ENCODE results near the gene TRIM27.
A peak's percentile ranks its signal among the peaks of the same experiment; 100 is the strongest.
"Not testable (repeated sequence)": the region's sequence is repeated elsewhere in the genome, so short reads cannot be mapped to it uniquely, and the experiment has no call there.

Gene TRIM27

DNA sequence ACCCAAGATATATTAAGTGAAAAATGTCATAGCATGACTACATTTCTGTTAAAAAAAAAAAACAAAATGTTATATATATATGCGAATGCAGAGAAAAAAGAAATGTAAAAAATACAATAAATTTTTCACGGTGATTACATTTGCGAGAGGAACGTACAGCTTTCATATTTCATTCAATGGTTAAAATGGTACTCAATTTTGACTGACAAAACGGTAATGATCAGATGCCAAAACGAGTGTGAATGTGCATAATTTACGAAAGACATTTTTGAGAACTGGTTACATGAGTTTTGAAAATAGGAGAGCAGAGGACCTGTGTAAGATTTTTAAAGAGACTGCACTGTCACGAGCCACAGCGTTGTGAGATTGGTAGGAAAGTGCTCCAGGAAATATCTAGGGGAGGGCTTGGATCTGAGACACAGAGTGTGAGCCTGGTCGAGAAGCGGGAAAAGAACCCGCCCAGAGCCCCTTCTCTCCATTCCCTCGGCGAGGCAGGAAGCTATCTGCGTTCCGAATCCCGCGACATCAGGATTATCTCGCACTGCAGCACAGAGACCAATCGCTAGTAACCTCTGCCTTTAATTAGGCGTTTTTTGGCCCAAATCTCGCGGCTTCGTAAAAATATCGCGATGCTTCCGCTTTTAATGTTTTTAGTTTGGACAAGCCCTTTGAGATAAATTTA is 28.5 kb downstream of the TRIM27 start:
- DNase-seq: peak; percentile 94

- DNase-seq: no peak
These were observed 30.5 kb downstream of the TRIM27 start for GRCh38 chr6:28893172-28893799.

GRCh38 chr6:28892525-28892924 is 31.3 kb downstream of the TRIM27 start:
- DNase-seq: no peak

GRCh38 chr6:28887796-28888496 is 35.8 kb downstream of the TRIM27 start:
- DNase-seq: no peak

- no peak for DNase-seq
These were observed 37.7 kb downstream of the TRIM27 start for GRCh38 chr6:28886079-28886439.

GRCh38 chr6:28884423-28885131 is 39.2 kb downstream of the TRIM27 start:
- peak; percentile 85 for DNase-seq

DNA sequence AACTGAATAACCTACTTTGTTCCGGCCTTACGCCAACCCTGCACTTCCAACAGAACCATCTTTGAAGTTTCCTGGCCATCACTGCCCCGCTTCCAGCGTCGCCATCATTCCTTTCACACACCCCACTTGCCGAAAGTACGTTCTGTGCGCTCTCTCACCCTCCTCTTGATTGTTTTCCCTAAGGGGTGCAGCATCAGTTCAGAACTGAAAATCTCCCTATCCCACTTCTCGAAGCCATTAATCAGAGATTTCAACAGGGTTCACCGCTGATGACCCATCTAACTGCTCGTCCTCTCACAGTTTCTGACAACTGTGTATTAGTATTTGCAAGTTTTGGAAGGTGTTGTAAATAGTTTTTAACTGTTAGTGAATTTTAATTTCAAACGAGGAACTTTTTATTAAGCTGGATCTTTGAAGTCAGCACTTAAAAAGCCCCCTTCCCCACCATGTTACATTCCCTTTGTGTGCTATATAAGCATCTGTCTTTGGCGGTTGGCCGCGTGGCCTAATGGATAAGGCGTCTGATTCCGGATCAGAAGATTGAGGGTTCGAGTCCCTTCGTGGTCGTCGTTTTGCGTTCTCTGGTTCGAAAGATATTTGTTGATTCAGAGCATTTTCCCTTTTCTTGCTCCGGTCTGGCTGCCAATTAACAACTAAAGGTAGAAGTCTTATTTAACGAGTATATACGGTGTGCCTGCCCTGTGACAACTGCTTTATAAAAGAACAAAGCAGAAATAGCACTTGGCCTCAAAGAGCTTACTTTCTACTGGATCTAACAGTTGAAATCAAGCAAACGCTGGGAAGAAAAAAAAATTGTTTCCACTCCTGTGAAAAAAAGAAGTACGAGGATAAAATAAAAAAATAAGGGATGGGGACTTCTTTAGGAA is 42.6 kb downstream of the TRIM27 start:
- peak; percentile 85 for DNase-seq

DNA sequence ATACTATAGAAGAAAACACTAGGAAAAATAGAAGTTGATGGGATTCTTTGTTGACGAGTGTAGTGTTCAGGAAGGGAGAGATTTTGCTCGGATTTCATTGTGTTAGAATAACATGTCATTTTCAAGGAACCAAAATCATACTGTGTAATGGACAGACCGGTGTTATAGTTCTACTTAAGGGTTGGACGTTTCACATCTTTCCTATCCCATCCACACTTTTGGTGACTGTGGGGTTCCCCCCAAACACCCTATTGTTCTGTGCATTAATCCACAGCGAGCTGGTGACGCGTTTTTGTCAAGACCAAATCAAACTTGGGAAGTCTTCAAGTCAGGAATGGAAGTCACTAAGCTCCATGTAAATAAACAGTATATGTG is 43.3 kb downstream of the TRIM27 start:
- no peak for DNase-seq

DNA sequence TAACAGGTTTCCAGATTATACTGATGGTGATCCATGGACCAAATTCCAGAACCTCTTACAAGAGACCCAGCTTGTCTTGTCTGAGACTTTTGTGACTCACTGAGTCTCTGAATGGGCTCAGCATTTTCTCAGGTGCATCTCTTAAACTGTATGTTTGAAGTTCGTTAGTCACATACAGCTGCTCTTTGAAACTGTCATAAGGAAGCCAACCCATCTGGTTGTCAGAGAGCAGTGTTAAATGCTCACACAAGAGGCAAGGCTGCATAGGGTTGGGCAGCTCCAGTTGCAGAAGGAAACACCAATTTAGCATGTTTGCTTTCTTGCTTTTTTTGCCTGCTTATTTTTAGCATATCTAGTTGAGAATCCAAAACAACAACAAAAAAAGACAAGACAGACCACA is 47.1 kb downstream of the TRIM27 start:
- DNase-seq: no peak

- DNase-seq: no peak
These were observed 48.5 kb downstream of the TRIM27 start for GRCh38 chr6:28875191-28875747.

DNA sequence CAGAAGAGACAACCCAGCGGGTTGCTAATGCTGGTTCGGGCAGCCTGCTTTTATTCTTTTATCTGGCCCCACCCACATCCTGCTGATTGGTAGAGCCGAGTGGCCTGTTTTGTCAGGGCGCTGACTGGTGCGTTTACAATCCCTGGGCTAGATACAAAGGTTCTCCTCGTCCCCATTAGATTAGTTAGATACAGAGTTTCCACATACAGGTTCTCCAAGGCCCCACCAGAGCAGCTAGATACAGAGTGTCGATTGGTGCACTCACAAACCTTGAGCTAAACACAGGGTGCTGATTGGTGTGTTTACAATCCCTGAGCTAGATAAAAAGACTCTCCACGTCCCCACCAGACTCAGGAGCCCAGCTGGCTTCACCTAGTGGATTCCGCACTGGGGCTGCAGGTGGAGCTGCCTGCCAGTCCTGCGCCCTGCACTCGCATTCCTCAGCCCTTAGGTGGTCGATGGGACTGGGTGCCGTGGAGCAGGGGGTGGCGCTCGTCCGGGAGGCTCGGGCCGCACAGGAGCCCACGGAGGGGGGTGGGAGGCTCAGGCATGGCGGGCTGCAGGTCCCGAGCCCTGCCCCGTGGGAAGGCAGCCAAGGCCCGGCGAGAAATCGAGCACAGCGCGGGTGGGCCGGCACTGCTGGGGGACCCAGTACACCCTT is 51.5 kb downstream of the TRIM27 start:
- DNase-seq: not testable (repeated sequence)

DNA sequence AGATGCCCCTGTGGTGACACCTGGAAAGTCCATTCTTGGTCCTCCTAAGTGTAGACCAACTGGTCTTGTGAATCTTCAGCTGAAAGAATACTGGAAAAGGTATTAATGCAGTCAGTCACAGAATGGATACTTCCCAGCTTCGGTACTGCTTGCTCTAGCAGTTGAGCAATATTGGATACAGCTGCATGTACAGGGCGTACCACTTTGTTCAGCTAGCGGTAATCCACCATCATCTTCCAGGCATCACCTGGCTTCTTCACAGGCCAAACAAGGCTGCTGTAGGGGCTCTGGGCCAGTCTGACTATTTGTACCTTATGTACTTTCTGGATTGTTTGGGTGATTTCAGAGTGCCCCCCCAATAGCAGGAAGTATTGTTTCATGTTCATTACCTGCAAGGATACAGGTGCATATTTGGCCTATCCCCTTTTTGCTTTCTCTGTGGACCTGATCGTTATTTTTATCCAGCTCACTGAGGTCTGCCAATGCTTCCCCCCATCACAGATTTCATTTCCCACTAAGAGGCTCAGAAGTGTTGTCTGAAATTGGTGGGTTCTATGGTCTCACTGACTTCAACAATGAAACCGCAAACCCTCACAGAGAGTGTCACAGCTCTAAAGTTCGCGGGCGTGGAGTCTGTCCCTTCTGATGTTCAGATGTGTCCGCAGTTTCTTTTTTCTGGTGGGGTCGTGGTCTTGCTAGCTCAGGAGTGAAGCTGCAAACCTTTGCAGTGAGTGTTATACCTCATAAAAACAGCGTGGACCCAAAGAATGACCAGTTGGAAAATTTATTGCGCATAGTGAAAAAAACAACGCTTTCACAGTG is 52.2 kb downstream of the TRIM27 start:
- DNase-seq: no peak

DNA sequence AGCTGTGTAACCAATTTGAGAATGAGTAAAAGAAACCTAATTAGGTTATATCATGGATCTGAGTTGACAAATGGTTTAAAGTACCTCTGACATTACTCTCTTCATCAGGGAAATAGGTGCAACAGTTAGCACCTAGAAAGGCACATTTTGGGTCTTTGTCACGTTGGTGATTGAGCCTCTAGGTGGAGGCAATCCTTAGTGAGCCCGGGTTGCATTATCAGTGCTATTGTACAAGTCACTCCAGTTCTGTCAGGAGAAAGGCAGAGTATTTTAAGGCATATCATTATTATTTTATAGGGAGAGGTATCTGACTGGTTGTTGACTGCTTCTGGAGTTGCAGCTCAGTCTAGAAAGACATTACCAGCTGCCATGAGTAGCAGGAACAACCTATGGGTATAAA is 54.9 kb downstream of the TRIM27 start:
- DNase-seq: no peak

DNA sequence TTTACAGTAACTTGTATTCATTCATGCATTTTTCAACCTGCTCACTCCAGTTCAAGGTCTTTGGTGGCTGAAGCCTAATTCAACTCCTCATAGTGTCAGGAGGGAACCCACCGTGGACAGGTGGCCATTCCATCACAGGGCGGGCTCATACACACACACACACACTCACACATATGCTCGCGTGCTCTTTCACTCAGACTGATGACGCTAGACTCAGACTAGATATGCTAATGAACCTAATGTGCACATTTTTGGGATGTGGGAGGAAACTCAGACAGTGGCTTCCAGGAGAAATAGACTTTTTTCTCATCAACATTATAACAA is 56.7 kb downstream of the TRIM27 start:
- peak; percentile 38 for DNase-seq

GRCh38 chr6:28866205-28867085 is 57.3 kb downstream of the TRIM27 start:
- peak; percentile 85 for DNase-seq

GRCh38 chr6:28865401-28866204 is 58.2 kb downstream of the TRIM27 start:
- peak; percentile 75 for DNase-seq

DNA sequence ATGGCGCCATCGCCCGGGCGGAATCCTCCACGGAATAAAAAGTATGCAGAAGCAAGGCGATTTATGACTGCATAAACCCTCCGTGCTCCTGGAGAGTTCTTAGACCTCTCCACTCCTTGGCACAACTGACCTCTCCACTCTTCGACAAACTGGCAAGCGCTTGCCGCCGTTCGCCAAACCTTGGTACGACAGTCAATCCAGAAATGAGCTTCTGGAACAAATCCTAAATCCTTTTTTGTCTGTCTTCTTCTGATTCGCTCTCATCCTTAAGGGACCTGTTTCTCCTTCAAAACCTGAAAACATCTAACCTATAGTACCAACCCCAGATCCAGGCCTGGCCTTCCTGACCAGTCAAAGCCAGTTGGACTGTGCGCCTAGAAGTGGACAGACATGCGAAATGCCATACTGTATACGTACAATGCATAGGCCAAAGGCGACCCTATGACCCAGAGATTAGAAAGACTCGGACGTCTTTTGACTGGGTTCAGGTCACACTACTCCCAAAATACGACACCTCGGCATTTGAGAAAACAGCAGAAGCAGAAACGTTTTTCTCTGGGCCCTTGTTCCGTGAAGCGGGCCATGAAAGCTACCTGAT is 59.4 kb downstream of the TRIM27 start:
- DNase-seq: no peak

GRCh38 chr6:28863604-28864325 is 60.0 kb downstream of the TRIM27 start:
- DNase-seq: peak; percentile 92

Data from activated CD4-positive, alpha-beta T cell treated with anti-CD3 and anti-CD28 coated beads, Interleukin-2, Interleukin-6, amounts not matched to agents 100 ng/mL and 50 ng/mL, durations not matched to agents 16 hours and 8 hours (primary cell).